NCI-H2081 (cell line): ENCODE results near the gene LSAMP.

ENCODE experiments used
- DNase-seq, 2 experiments: peaks; one replicate each; lab custom pipeline; 2025; lab: John Stamatoyannopoulos, UW

Gene LSAMP

DNA sequence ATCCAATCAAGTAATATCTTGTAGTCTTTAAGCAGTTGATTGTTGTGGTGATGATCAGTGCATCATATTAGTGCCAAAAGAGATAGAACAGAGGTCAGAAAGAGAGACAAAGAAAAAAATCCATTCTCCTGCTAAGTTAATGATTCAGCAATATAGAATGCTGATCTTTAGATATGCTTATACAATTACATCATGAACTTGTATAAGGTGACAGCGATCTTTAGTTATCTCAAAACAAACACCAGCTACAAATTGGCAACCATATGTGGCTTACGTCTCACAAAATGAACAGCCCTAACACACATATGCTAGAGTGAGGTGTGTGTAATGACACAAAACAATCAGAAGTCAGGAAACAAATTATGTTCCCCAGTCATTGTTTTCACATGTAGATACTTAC is 12.5 kb downstream of the LSAMP start:
- peak in 1 of 2 experiments; percentile 64 for DNase-seq

DNA sequence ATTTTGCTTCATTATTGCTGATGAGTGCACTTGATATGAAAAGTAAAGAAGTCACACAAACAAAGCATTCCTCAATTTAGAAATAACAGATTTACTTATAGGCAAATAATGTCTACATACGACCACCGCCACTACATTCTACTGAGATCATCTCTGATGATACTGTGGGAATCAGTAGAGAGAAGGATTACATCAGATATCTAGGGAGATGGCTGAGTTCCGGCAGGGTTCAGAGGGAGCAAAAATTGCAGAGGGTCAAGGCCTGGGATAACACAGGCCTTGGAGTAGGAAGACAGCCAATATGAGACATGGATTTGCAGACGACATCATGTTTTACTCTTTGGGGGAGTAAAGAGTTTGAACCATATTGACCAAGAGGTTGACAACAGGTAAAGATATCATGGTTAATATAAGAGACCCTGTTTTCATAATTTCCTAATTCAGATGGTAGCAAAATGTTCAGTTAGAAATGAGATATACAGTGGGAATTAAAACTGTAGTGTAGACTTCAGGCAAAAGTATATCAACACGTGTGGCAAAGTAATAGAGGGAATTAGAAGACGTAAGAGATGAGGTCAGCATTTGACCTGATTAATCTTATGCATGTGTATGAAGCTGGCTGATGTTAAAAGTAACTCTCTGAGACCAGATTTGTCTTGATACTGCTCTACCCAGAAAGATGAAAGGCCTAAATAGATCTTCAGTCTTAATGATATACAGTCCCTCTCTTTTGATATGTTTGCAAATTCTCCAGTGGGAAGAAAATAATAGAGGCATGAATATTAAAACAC is 15.6 kb downstream of the LSAMP start:
- DNase-seq = no peak

- no peak for DNase-seq
Observed at GRCh38 chr3:116426036-116426435, 19.3 kb downstream of the LSAMP start.

DNA sequence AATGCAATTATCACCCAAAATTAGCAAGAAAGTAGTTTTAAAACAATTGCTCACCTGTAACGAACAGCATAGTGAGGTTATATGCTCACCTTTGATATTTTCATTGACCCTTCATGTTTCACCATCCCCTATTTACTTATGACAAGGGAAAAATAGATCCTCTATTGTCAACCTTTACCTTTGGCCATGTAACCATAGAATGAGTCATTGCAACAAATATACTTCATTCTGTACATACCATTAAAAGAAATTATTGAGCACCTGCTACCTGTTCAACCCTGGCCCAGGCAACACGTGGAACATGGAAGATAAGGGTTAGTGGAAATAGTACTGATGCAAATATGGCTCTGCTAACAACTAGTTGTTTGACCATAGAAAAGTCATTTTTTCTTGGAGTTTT is 20.2 kb downstream of the LSAMP start:
- DNase-seq = peak; percentile 93 to 98

- DNase-seq = peak in 1 of 2 experiments; percentile 25
Observed at GRCh38 chr3:116423945-116424344, 21.3 kb downstream of the LSAMP start.

DNA sequence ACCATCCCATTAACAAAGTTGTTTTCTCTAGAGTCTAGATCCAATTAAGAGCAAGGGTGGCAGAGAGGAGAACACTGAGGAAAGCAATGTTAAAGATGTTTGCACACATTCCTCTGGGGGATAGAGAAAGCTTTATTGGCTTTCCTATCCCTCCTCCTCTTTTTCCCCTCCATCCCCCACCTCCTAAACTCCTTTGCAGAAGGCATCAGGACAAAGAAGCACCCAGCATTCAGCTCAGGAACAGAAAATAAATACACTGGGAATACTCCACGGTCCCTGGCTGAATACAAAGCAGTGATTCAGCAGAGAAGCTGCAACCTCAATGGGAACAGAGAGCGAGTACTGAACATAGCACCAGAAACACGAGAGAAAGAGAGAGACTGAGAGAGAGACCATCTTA is 21.9 kb downstream of the LSAMP start:
- peak; percentile 30 to 77 for DNase-seq

- peak in 1 of 2 experiments; percentile 43 for DNase-seq
Observed at GRCh38 chr3:116417151-116417550, 28.1 kb downstream of the LSAMP start.

- peak in 1 of 2 experiments; percentile 27 for DNase-seq
Observed at GRCh38 chr3:116413319-116413718, 32.0 kb downstream of the LSAMP start.

- no peak for DNase-seq
Observed at GRCh38 chr3:116408473-116408872, 36.8 kb downstream of the LSAMP start.

GRCh38 chr3:116405231-116405630 is 40.1 kb downstream of the LSAMP start:
- no peak for DNase-seq

GRCh38 chr3:116399701-116400226 is 45.5 kb downstream of the LSAMP start:
- DNase-seq = no peak

GRCh38 chr3:116394365-116394764 is 50.9 kb downstream of the LSAMP start:
- DNase-seq = peak; percentile 92 to 99

DNA sequence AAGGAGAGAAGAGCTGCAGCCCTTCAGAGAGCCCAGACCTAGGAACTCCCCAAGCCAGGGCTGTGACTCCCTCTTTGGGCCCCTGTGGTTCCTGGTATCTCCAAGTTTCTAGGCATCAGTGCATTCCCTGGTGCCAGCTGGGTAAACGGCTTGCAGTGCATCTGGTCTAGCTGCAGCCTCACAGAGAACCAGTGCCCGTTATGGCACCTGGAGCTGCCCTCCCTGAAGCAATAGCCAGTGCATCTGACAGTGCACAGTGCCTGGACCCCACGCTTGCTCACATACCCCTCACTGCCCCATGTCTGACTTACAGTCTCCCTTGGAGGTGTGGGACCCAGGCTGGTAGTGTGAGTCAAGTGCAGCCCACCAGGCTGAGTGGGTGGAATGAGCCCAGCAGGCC is 52.1 kb downstream of the LSAMP start:
- DNase-seq = peak in 1 of 2 experiments; percentile 33

DNA sequence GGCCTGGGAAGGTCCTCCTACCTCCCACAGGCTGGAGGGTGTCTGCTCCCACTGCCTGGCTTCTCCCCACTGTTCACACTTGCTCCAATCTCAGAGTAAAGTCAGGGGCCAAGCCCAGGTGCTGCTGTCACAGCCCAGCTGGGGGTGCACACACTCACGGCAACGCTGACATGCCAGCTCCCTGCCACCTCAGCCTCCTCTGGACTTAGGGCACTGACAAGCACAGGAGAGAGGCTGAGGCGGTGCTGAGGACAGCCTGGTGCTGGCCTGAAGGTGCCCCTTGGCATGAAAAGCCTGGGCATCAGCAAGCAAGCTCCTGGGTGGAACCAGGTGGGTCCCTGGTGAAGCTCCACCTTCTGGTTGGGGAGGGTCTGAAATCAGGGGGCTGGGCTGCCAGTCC is 53.0 kb downstream of the LSAMP start:
- DNase-seq = no peak

- no peak for DNase-seq
Observed at GRCh38 chr3:116391296-116392201, 53.7 kb downstream of the LSAMP start.

DNA sequence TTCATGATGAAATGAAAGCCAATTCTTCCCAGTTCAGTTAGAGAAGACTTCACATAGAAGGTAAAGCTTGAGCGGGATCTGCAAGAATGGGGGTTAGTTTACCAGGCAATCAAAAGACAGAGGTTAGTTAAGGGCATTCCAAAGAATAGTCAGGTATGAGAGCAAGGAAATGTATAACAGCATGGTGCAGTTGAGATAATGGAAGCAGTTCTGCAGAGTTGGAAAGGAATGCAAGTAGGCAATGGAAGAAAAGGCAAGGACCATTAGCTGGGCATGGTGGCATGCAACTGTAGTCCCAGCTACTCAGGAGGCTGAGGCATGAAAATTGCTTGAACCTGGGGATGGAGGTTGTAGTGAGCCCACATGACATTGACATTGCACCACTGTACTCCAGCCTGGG is 55.0 kb downstream of the LSAMP start:
- no peak for DNase-seq

DNA sequence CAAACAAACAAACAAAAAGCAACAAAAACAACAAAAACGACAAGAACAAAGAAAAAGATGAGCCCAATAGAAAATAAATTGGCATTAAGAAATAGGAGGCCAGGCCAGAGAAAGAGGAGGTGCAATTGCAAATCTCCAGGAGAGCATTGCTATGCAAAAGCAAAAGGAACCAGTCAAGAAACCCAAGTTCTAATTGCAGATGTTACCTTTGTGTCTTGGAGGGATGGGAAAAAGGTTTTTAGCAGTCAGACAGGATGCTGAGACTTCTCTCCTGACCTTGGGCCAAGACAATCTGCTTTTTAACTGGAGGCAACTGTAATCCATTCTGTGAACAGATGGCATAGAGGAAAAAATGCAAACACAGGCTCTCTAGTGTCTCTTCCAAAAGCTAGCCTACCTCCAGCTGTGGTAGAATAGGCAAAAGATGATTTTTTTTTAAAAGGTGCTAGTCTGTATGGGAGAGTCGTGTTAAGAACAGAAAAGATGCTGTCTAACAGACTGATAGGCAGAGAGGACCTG is 56.4 kb downstream of the LSAMP start:
- DNase-seq = peak; percentile 24 to 64

- peak in 1 of 2 experiments; percentile 29 for DNase-seq
Observed at GRCh38 chr3:116386168-116386567, 59.1 kb downstream of the LSAMP start.

GRCh38 chr3:116384717-116385116 is 60.6 kb downstream of the LSAMP start:
- peak in 1 of 2 experiments; percentile 81 for DNase-seq

DNA sequence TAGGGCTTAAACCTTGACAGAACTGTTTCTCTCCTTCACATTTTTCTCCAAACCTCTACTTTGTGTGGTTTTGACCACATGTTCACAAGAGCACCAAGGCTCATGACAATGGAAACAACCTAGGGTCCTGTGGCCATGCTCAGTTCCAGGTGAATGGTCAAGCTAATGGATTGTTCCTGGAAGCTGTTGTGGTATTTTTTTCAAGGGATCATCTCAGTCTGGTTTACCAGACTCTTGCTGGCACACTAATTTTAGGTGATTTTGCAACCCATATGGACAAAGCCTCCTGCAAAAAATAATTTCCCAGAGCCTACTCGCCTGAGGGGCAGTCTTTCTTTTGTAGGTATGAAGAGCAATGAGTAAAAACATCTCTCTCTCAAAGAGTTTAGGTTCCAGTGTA is 67.2 kb downstream of the LSAMP start:
- DNase-seq = no peak

DNA sequence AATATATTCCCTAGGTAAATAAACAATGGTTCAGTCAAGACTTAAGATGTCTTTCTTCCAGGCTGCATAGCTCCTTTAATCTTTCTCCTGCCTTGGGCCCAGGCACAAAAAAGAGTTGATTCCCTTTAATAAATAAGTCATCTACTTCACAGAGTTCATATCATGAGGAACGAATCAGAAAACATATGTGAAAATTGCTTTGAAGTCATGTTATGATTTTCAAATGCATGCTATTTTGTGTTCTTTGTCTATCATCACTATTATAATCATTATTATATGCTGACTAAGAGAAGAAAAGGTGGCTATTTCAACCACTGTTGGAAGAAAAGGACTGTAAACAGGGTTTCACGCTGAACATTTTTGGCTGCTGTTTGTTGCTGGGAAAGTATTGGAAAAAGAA is 70.4 kb downstream of the LSAMP start:
- no peak for DNase-seq

DNA sequence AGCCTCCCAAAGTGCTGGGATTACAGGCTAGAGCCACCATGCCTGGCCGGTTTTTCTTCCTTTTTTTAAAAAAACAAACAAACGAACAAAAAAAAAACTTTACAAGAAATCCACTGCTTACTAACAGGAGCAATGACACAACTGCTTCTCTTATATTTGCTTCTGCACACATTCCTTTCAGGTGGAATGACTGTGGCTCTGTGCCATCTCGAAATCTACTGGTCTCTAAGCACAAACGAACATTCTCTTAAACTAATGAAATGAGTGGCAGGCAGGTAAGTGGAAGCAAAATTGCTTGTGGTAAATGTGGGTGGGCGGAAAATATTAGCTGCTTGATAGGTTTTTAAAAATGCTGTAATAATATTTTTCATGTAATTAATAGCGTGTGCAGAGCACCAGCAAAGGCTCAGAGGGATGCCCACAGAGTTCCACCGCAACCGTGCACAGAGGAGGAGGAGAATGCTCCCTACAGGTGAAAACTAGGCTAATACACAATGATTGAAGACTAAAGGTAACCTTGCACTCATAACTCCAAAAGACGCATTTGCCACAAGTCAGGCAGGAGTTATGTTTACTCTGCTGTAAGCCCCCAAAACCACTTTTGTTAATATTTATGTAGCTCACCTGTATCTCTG is 77.4 kb downstream of the LSAMP start:
- peak in 1 of 2 experiments; percentile 36 for DNase-seq
